GM19467 (cell line): ENCODE data around the gene ZNF787.
"Not testable (repeated sequence)": the region's sequence is repeated elsewhere in the genome, so short reads cannot be mapped to it uniquely, and the experiment has no call there.

Source experiments
- ATAC-seq: cut with Tn5 transposase; IDR thresholded peaks from one replicate; pipeline ENCODE4 v1.9.1; 2021; ENCODE audit warnings: mild to moderate bottlenecking, moderate library complexity; ENCODE audit not compliant: unreplicated experiment

Gene ZNF787

DNA sequence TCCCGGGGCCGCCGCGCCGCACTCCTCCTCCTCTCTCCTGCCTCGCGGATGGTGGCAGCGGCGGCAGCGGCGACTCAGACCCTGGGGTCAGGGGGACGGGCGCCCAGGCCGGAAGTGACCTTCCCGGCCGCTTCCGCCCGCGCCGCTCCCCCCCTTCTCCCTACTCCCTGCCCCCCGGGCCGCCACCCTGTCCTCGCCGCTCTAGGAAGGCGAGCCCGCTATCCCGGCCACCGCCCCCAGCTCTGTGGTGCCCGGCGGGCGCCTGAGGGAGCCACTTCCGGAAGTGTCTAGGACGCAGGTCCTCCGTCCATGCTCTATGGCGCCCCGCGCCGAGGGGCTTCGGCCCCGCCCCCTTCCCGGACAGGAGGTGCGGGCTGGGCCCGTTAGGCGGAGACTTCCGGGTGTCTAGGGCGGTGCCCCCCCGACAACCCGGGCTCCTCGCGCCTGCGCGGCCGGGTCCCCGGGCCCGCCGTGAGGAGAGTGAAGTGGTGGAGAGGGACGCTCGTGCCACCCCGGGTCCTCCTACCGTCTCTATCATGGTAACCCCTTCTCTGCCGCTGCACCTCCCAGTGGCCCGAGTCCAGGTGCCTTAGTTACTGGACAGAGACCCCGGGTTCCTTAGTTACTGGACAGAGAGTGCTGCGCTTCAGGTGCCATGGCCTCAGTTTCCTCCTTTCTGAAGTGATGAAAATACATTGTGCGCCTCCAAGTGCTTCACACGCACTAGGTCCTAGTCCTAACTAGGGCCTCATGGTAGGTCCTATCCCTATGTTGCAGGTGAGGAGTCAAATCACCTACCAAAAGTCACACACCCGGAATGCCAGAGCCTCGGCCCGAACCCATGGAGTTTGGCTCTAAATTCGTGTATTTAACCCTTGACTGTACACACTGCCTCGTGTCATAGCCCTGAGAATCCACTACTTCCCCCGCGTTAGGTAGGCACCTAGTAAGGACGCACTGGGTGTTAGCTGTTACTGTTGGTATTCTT lies at the start of gene ZNF787:
Gene ZNF787, minus strand, starts transcription at position 116 of the 988 bp plus-strand sequence. CDS start 18,078 bp downstream, outside the sequence.
- ATAC-seq: peak; percentile 88

DNA sequence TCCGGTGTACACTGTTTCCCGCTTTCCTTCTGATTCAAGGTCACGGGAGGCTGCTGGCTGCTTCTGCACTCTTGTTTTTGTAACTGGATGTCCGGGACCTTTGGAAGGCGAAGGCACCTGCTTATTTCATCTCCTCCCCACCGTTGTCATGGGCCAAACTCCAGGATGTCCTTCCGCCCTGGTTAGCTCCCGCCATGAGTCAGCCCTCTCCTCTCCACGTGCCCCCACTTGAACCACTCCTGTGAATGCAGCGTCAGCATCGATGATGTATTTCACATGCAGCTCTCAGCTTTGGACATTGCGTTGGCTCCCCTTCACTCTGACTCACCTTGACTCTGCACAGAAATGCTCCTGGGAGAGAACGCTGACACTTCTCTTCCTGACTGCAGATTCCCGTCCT lies 49.2 kb upstream of the ZNF787 start:
- no peak for ATAC-seq

DNA sequence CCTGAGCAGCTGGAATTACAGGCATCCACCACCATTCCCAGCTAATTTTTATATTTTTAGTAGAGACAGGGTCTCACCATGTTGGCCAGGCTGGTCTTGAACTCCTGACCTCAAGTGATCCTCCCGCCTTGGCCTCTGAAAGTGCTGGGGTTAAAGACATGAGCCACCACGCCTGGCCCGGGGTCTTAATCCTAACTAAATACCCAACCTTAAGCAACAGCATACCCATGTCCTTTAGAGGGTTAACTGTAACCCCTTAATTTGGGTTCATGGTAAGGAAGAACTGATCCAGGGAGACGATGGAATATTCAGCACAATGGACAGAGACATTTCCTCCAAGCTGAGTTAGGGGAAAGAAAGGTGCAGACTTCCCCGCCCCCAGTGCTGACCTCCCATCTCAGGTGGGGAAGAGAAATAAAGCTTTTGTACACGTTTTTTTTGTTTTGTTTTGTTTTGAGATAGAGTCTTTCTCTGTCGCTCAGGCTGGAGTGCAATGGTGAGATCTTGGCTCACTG lies 46.0 kb upstream of the ZNF787 start:
- no peak for ATAC-seq

DNA sequence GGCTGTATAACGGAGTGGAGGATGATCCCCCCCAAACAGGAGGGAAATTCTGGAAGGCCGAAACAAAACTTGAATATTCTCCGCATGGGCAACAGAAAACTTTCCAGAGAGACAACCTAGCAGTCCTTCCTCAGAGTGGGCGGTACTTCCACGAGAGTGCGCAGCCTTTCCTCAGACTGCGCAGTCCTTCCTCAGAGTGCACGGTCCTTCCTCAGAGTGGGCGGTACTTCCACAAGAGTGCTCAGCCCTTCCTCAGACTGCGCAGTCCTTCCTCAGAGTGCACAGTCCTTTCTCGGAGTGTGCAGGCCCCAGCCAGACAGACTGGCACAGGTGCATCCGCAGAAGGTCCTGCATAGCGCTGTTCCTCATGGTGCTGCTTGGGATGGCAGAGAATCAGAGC lies 42.0 kb upstream of the ZNF787 start:
- ATAC-seq: no peak

DNA sequence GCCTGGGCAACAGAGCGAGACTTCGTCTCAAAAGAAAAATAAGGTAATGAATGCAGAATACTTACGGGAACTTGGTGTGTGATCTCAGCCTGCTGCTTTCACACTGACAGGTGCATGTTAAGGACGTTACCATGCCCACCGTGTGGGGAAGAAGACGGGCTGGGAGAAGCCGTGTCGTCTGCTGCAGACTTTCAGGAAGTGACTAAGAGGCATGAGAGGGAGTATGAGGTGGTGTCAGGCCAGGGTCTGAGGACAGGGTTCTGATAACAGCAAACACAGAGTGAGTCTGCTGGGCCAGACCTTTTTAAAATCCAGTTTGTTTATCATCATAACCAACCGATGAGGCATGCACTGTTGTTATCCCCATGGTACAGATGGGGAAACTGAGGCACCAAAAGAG lies 41.2 kb upstream of the ZNF787 start:
- no peak for ATAC-seq

DNA sequence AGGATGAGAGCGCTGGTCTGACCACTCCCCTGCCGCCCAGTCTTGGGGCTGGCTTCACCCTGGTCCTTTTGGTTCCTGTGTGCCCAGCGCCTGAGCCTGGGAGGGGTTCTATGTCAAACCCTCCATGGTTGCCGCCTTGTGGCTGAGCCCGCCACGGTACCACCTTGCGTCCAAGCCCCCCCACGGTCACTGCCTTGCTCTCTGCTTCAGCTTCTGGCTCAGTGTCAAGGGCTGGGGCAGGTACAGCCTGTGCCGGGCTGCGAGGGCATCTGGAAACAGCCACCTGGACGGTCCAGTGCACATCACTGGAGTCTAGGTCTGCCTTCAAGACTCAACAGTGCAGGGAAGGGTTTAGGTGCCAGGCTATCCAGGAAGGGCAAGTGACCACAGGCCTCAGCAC lies 40.4 kb upstream of the ZNF787 start:
- ATAC-seq: no peak

DNA sequence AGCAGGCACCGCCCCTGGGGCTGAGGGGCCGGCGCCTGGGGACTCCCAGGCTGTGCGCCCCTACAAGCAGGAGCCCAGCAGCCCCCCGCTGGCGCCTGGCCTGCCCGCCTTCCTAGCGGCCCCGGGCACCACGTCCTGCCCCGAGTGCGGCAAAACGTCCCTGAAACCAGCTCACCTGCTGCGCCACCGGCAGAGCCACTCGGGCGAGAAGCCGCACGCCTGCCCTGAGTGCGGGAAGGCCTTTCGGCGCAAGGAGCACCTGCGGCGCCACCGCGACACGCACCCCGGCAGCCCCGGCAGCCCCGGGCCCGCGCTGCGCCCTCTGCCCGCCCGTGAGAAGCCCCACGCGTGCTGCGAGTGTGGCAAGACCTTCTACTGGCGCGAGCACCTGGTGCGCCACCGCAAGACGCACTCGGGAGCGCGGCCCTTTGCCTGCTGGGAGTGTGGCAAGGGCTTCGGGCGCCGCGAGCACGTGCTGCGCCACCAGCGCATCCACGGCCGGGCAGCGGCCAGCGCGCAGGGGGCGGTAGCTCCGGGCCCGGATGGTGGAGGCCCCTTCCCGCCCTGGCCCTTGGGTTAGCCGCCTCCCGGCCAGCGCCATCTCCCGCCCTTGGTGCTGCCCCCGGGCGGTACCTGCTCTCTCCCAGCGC lies 38.7 kb upstream of the ZNF787 start:
- ATAC-seq: no peak

DNA sequence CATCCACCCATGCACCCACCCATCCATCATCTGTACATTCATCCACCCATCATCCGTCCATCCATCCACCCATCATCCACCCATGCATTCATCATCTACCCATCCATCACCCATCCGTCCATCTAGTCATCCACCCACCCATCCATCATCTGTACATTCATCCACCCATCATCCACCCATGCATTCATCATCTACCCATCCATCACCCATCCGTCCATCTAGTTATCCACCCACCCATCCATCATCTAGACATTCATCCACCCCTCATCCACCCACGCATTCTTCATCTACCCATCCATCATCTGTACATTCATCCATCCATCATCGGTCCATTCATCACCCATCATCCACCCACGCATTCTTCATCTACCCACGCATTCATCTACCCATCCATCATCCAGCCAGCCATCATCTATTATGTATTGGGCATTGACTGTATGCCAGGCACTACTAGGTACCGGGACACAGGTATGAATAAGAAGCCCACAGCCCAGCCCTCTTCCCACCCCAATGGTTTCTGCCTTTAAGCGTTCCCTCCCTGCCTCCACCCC lies 38.0 kb upstream of the ZNF787 start:
- no peak for ATAC-seq

DNA sequence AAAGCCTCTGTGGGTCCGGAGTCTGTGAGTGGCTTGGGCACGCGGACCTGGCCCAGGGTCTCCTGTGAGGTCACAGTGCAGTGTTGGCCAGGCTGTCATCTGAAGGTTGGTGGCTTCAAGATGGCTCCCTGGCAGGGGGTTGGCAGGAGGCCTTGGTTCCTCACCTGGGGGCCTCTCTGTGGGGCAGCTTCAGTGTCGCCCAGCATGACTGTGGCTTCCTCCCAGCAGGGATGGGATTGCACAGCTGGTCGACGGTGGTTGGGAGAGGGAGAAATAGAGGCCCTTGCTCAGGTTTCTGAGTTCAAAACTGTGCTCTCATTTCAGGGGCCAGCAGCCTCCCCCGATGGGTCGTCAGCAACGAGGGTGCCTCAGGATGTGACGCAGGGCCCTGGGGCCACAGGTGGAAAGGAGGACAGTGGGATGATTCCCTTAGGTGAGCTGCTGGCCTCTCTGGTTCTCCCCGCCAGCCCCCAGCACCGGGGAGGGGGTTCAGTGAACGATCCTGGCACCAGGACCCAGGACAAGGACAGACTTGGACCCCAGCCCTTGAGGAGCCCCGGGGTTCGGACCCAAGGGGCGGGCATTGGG lies 37.2 kb upstream of the ZNF787 start:
- ATAC-seq: no peak

DNA sequence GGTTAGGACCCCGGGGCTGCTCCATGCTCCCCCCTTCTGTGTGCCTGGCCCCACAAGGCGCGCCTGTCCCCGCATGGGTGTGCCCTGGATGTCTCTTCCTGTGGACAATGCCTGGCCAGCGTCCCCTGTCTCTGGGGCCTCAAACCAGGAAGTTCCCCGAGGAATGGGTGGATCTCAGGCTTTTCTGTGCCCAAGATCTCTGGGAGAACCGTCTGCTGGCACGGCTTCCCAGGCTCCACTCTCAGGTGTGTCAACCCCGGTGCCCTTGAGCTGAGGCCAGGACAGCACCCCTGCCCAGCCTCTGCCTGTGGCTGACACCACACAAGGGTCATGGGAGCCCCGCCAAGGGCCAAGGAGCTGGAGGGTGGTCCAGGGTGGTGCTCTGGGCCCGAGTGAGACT lies 35.7 kb upstream of the ZNF787 start:
- no peak for ATAC-seq

DNA sequence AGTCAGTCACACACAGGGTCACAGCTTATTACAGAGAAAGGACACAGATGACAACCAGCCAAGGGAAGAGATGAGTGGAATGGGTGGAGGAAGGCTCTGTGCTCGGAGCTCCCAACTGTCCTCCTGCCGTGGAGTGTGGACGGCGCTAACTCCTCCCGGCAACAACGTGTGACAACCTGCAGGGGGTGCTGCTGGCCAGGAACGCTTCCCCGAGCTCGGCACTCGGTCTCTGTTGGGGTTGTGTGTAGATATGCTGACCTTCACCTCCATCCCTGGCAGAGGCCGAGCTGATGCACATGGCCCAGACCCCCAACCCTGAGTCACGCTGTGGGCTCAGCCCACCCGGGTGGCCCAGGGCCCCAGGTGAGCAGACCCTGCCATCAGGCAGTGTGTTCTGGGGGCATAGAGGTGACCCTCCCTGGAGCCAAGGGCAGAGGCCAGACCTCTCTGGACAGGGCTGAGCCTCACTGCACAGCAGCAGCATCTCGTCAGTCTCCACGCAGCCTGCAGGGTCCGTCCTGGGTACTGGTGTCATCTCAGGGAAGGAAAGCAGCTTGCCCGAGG lies 34.1 kb upstream of the ZNF787 start:
- ATAC-seq: no peak

DNA sequence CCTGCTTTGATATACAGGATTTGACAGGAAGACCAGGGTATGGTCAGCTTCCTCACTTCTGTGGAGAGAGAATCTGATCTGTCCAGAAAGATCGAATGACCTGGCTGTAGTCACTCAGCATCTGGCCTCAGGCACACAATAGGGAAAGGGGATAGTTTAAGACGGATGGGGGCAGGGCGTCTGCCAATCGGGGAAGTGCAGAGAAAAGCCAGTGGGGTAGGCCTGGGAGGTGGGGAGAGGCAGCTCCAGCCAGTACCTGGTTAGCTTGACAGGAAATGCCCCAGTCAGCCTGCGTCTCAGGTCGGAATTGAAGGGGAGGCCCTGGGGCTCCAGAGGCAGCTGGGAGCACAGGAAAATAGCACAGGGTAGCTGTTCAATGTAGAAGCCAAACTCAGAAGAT lies 32.4 kb upstream of the ZNF787 start:
- no peak for ATAC-seq

DNA sequence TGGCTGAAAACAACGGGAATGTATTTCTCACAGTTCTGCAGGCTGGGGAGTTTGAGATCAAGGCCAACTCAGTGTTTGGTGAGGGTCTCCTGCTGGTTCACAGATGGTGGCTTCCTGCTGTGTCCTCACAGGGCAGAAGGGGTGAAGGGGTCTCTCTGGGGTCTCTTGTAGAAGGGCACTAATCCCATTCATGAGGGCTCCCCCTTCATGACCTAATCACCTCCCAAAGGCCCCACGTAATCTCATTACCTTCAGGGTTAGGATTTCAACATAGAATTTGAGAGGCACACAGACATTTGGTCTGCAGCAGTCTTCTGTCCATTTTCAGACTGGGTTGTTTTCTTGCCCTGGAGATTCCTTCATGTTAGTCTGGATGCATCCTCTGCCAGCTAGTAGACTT lies 31.5 kb upstream of the ZNF787 start:
- ATAC-seq: no peak

DNA sequence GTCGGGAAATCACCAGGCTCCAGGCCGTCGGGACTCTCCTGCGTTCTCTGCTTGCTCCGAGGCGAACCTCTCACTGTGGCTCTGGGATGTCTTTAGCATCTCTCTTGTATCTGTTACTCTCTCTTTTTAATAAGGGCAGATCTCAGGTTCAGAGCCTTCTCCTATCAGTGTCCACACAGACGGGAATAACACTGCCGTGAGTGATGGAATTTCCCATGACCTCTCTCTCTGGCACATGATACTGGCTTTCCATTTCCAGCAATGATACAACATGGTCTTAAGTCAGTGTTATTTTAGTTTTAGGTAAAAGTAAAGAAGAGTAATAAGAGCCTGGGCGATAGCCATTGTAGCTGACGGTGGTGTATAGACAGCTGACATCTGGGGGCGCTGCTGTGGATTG lies 29.3 kb upstream of the ZNF787 start:
- ATAC-seq: no peak

DNA sequence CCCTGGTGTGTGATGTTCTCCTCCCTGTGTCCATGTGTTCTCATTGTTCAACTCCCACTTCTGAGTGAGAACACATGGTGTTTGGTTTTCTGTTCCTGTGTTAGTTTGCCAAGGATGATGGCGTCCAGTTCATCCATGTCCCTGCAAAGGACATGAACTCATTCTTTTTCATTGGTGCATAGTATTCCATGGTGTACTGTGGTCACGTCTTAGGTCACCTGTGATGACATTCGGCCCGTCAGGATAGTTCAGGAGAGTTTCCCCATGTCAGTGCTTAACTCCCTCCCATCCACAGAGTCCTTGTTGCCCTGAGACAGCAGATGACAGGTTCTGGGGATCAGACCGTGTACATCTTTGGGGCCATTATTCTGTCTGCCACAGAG lies 28.6 kb upstream of the ZNF787 start:
- no peak for ATAC-seq

DNA sequence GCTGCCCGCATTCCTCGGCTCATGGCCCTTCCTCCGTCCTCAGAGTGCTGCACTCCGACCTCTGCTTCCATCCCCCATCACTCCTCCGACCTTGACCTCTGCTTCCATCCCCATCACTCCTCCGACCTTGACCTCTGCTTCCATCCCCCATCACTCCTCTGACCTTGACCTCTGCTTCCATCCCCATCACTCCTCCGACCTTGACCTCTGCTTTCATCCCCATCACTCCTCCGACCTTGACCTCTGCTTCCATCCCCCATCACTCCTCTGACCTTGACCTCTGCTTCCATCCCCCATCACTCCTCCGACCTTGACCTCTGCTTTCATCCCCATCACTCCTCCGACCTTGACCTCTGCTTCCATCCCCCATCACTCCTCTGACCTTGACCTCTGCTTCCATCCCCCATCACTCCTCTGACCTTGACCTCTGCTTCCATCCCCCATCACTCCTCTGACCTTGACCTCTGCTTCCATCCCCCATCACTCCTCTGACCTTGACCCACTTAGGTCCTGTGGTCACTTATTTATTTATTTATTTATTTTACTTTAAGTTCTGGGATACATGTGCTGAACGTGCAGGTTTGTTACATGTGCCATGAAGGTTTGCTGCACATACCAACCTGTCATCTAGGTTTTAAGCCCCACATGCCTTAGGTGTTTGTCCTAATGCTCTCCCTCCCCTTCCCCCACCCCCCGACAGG lies 28.0 kb upstream of the ZNF787 start:
- not testable (repeated sequence) for ATAC-seq

DNA sequence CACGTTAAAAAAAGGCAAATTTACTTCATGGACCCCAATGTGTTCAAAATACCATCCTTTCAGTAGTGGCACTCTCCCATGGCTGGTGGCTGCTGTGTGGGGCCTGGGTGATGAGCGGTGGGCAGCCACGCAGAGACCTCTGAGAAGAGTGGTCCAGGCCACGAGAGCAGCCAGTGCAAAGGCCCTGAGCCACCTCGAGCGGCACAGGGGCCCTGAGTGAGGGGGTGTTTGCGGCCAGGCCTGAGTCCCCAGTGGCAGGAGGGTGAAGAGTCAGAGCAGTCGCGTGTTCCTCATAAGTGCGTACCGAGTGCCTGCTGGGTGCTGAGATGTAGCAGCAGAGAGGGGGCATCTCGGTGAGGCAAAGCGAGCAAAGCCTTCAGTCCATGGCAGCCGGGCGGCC lies 27.0 kb upstream of the ZNF787 start:
- ATAC-seq: no peak

DNA sequence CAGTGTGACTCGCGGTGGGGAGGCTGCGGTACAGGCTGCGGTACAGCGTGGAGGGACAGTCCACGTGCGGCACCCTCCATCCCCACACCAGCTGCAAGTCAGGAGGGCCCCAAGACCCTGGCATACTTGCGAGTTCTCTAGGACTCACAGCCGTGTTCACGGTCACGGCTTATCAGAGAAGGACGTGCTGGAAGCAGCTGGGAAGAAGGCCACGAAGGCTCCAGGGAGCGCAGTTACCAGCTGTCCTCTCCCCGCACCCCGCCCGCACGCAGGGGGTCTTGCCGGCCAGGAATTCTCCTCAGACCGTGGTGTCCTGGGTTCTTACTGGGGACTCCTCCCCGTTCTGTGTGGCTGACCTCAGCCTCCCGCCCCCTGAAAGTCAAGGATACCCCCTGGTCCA lies 26.2 kb upstream of the ZNF787 start:
- ATAC-seq: no peak

DNA sequence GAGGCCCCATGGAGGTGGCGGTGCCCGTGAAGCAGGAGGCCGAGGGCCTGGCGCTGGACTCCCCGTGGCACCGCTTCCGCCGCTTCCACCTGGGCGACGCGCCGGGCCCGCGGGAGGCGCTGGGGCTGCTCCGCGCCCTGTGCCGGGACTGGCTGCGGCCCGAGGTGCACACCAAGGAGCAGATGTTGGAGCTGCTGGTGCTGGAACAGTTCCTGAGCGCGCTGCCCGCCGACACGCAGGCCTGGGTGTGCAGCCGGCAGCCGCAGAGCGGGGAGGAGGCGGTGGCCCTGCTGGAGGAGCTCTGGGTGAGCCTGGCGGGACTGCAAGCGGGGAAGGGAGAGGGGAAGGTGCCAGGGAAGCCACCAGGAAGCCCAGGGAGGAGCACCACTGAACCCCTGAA lies 25.8 kb upstream of the ZNF787 start:
- no peak for ATAC-seq

DNA sequence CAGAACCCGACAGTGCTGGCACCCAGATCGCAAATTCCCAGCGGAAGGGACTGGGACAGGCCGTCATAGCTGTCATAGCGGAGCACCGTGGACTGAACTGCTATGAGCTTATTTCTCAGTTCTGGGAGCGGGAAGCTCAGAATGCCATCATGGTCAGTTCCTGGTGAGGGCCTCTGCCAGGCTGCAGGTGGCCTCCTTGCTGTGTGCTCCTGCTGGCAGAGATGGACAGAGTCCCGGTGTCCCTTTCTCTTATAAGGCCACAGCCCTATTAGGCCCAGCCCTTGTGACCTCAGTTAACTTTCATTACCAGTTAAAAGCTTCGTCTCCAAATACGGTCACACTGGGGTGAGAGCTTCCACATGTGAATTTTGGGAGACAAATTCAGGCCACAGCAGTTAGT lies 24.6 kb upstream of the ZNF787 start:
- no peak for ATAC-seq
